Measurements from ENCODE around the gene GNPTG. TPM values are rescaled to one million over a fixed set of nuclear protein-coding genes. Genes with fewer than 3 reads are reported as not detected.

GNPTG gene
- total and polyA plus RNA-seq, 2 of the 13 experiments (the other 11 are each of a cell fraction or from before 2014, with no cell fraction given), result 22.7 to 71.1 TPM

DNA sequence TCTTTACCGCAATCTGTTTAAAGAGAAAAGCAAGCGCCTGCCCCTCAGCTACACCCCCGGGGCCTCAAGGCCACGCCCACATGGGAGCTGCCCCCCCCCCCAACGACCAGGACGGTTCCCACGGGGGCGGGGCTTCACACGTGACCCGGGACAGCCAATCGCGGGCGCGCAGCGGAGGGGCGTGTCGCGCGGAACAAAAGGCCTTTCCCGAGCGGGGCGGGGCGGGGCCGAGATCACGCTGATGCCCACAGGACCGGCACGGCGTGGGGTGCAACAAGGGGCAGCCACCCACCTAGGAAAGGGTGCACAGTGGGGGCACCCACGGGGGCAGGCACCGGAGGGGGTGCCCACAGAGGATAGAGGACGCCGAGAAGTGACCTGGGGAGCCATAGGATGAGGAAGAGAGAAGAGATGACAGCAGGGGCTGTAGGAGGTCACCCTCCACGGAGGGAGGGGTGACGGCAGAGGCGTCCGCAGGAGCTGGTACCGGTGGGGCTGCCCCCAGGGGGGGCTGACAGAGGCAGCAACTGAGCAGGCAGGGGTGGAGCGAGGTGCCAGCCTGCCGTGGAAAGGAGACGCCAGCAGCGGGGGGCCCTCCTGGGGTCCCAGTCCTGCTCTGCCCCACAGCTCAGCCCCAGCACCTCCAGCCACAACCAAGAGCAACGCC lies 56.6 kb downstream of the GNPTG start (continued):
- TF ChIP-seq BRD4 (CRISPR knock-in tag; IDR thresholded peaks at IDR 0.05) (no peak), HDAC2 (CRISPR knock-in tag; IDR thresholded peaks at IDR 0.05) (no peak), SMC3 (IDR thresholded peaks at IDR 0.05; ENCODE audit: low read length) (no peak), ZNF766 (CRISPR knock-in tag; IDR thresholded peaks at IDR 0.05; ENCODE audit: borderline replicate concordance) (no peak), TOE1 (CRISPR knock-in tag; IDR thresholded peaks at IDR 0.05) (no peak), CREB1 (IDR thresholded peaks at IDR 0.05) (peak; percentile 20; the same call in 1 of the 2 replicates), CREB1 (CRISPR knock-in tag; IDR thresholded peaks at IDR 0.05) (no peak), FOXK1 (CRISPR knock-in tag; IDR thresholded peaks at IDR 0.05; ENCODE audit: borderline replicate concordance, low read depth) (peak; percentile 57; the same call in 1 of the 2 replicates), GATAD1 (CRISPR knock-in tag; IDR thresholded peaks at IDR 0.05) (peak; percentile 53), LCORL (IDR thresholded peaks at IDR 0.05) (no peak), LCORL (CRISPR knock-in tag; IDR thresholded peaks at IDR 0.05) (peak; percentile 24; the same call in 1 of the 2 replicates), KDM4B (CRISPR knock-in tag; IDR thresholded peaks at IDR 0.05) (no peak), ZNF775 (CRISPR knock-in tag; IDR thresholded peaks at IDR 0.05; ENCODE audit: borderline replicate concordance) (no peak), FOXA3 (CRISPR knock-in tag; IDR thresholded peaks at IDR 0.05) (0 out of 2 replicates have a peak, but pooled peaks have one; percentile 16), ZFP1 (CRISPR knock-in tag; IDR thresholded peaks at IDR 0.05) (no peak), ATM (IDR thresholded peaks at IDR 0.05; ENCODE audit: borderline replicate concordance) (no peak), PPARG (CRISPR knock-in tag; conservative IDR thresholded peaks at IDR 0.05) (no peak), DPF2 (CRISPR knock-in tag; IDR thresholded peaks at IDR 0.05; ENCODE audit: borderline replicate concordance, low read depth) (no peak)
- TF ChIP-seq, protein P1, sequence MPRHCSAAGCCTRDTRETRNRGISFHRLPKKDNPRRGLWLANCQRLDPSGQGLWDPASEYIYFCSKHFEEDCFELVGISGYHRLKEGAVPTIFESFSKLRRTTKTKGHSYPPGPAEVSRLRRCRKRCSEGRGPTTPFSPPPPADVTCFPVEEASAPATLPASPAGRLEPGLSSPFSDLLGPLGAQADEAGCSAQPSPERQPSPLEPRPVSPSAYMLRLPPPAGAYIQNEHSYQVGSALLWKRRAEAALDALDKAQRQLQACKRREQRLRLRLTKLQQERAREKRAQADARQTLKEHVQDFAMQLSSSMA (CRISPR knock-in tag; IDR thresholded peaks at IDR 0.05), result no peak
- TF ChIP-seq, protein P2, sequence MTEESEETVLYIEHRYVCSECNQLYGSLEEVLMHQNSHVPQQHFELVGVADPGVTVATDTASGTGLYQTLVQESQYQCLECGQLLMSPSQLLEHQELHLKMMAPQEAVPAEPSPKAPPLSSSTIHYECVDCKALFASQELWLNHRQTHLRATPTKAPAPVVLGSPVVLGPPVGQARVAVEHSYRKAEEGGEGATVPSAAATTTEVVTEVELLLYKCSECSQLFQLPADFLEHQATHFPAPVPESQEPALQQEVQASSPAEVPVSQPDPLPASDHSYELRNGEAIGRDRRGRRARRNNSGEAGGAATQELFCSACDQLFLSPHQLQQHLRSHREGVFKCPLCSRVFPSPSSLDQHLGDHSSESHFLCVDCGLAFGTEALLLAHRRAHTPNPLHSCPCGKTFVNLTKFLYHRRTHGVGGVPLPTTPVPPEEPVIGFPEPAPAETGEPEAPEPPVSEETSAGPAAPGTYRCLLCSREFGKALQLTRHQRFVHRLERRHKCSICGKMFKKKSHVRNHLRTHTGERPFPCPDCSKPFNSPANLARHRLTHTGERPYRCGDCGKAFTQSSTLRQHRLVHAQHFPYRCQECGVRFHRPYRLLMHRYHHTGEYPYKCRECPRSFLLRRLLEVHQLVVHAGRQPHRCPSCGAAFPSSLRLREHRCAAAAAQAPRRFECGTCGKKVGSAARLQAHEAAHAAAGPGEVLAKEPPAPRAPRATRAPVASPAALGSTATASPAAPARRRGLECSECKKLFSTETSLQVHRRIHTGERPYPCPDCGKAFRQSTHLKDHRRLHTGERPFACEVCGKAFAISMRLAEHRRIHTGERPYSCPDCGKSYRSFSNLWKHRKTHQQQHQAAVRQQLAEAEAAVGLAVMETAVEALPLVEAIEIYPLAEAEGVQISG (CRISPR knock-in tag; IDR thresholded peaks at IDR 0.05), result no peak
- TF ChIP-seq, protein P3, sequence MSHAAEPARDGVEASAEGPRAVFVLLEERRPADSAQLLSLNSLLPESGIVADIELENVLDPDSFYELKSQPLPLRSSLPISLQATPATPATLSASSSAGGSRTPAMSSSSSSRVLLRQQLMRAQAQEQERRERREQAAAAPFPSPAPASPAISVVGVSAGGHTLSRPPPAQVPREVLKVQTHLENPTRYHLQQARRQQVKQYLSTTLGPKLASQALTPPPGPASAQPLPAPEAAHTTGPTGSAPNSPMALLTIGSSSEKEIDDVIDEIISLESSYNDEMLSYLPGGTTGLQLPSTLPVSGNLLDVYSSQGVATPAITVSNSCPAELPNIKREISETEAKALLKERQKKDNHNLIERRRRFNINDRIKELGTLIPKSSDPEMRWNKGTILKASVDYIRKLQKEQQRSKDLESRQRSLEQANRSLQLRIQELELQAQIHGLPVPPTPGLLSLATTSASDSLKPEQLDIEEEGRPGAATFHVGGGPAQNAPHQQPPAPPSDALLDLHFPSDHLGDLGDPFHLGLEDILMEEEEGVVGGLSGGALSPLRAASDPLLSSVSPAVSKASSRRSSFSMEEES (CRISPR knock-in tag; IDR thresholded peaks at IDR 0.05), result no peak
- TF ChIP-seq, protein P4, sequence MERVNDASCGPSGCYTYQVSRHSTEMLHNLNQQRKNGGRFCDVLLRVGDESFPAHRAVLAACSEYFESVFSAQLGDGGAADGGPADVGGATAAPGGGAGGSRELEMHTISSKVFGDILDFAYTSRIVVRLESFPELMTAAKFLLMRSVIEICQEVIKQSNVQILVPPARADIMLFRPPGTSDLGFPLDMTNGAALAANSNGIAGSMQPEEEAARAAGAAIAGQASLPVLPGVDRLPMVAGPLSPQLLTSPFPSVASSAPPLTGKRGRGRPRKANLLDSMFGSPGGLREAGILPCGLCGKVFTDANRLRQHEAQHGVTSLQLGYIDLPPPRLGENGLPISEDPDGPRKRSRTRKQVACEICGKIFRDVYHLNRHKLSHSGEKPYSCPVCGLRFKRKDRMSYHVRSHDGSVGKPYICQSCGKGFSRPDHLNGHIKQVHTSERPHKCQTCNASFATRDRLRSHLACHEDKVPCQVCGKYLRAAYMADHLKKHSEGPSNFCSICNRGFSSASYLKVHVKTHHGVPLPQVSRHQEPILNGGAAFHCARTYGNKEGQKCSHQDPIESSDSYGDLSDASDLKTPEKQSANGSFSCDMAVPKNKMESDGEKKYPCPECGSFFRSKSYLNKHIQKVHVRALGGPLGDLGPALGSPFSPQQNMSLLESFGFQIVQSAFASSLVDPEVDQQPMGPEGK (CRISPR knock-in tag; IDR thresholded peaks at IDR 0.05), result peak; percentile 99
